A673 (cell line): ENCODE data around the gene MKS1. TPM values are rescaled to one million over a fixed set of nuclear protein-coding genes. Genes with fewer than 3 reads are reported as not detected.

Experiments
- BruUV-seq: library from RNA; stranded (reverse); fragments of 400-500 nt; replicated peaks from 2 replicates; lab custom pipeline; 2021; lab: Mats Ljungman, UMichigan
- CTCF ChIA-PET: fragments of 300-600 bp; sonication (Branson Sonifier 250); formaldehyde crosslinking; loops from one replicate; lab custom pipeline; 2022; ENCODE audit warnings: antibody characterized with exemption; lab: Charles Lee
- POLR2A ChIA-PET: fragments of 300-600 bp; sonication (Branson Sonifier 250); formaldehyde crosslinking; loops from one replicate; lab custom pipeline; 2022; ENCODE audit warnings: antibody characterized with exemption; ENCODE audit not compliant: low non-redundant PET; lab: Charles Lee
- DNase-seq: peaks from one replicate; pipeline ENCODE4 v3.0.0-alpha.2; 2015; ENCODE audit warnings: low spot score
- H3K27ac ChIP-seq: fragments of 200-600 bp; sonication (generic); 2 replicates; pipeline ENCODE4 v1.5.1; 2016; ENCODE audit warnings: mixed run types, low read depth, mild to moderate bottlenecking, mixed read lengths, antibody characterized with exemption, low read length; ENCODE audit not compliant: poor library complexity, severe bottlenecking
- H3K27me3 ChIP-seq: fragments of 200-600 bp; sonication (generic); replicated peaks from 2 replicates; pipeline ENCODE4 v1.6.1; 2017; ENCODE audit warnings: mixed run types, low read depth, mild to moderate bottlenecking, mixed read lengths, antibody characterized with exemption, low read length; ENCODE audit not compliant: insufficient read depth, poor library complexity
- H3K36me3 ChIP-seq: fragments of 200-600 bp; sonication (generic); 2 replicates; pipeline ENCODE4 v1.6.1; 2016; ENCODE audit warnings: mixed run types, mild to moderate bottlenecking, mixed read lengths, antibody characterized with exemption, low read length; ENCODE audit not compliant: insufficient read depth, poor library complexity, severe bottlenecking
- H3K4me1 ChIP-seq: fragments of 200-600 bp; sonication (generic); 2 replicates; pipeline ENCODE4 v1.6.1; 2017; ENCODE audit warnings: mixed run types, mild to moderate bottlenecking, mixed read lengths, antibody characterized with exemption, low read length; ENCODE audit not compliant: insufficient read depth, poor library complexity, severe bottlenecking
- H3K4me3 ChIP-seq: fragments of 200-600 bp; sonication (generic); 2 replicates; pipeline ENCODE4 v1.5.1; 2016; ENCODE audit warnings: low read depth, mixed run types, mild to moderate bottlenecking, mixed read lengths, low read length; ENCODE audit not compliant: poor library complexity, severe bottlenecking
- H3K9me3 ChIP-seq: fragments of 200-600 bp; sonication (generic); 2 replicates; pipeline ENCODE4 v1.6.1; 2016; ENCODE audit warnings: mixed run types, low read depth, mild to moderate bottlenecking, mixed read lengths, antibody characterized with exemption, low read length; ENCODE audit not compliant: poor library complexity, severe bottlenecking
- EZH2 ChIP-seq: fragments of 200-600 bp; sonication (generic); IDR thresholded peaks from 2 replicates; pipeline ENCODE4 v1.6.1; 2017; ENCODE audit warnings: borderline replicate concordance, low read depth, mild to moderate bottlenecking, mixed read lengths, antibody characterized with exemption, low read length; ENCODE audit not compliant: poor library complexity, severe bottlenecking
- intact Hi-C: fragments of 100-400 bp; cut with micrococcal nuclease; formaldehyde crosslinking; loops from one replicate; pipeline ENCODE4 v1.10.0; 2022; ENCODE audit not compliant: unreplicated experiment
- total RNA-seq: library from RNA; stranded (reverse); gene quantifications from 2 replicates; pipeline ENCODE4 v1.2.3, GENCODE V29; 2021
- TF ChIP-seq, protein P1 (sequence below): fragments of 300-800, 200-600 bp; sonication (generic); conservative IDR thresholded peaks from 2 replicates; pipeline ENCODE4 v1.5.1; 2017; ENCODE audit warnings: low read depth, mild to moderate bottlenecking, antibody characterized with exemption, low read length, moderate library complexity, mixed read lengths

Gene MKS1
- total RNA-seq, 1 experiment from 2014 or later: 28.1 TPM

DNA sequence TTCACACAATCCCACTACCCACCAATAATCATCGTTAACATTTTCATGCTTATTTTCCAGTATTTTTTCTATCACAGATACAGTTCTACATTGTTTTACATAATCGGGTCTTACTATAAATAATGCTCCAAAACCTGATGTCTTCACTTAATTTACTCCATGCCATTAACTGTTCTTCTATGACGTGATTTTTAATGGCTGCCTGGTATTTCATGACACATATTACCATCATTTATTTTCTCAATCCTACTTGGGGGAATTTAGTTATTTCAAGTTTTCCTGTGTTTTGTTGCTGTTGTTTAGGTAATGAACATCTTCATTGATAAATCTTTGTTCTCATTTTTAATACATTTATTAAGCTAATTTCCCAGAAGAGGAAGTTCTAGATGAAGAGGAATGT lies 34.0 kb upstream of the MKS1 start:
- no TSS peak for BruUV-seq
- TF ChIP-seq, protein P1, sequence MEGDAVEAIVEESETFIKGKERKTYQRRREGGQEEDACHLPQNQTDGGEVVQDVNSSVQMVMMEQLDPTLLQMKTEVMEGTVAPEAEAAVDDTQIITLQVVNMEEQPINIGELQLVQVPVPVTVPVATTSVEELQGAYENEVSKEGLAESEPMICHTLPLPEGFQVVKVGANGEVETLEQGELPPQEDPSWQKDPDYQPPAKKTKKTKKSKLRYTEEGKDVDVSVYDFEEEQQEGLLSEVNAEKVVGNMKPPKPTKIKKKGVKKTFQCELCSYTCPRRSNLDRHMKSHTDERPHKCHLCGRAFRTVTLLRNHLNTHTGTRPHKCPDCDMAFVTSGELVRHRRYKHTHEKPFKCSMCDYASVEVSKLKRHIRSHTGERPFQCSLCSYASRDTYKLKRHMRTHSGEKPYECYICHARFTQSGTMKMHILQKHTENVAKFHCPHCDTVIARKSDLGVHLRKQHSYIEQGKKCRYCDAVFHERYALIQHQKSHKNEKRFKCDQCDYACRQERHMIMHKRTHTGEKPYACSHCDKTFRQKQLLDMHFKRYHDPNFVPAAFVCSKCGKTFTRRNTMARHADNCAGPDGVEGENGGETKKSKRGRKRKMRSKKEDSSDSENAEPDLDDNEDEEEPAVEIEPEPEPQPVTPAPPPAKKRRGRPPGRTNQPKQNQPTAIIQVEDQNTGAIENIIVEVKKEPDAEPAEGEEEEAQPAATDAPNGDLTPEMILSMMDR: no peak
- no peak for TF ChIP-seq EZH2
- ChIA-PET CTCF (no interaction called here), POLR2A (no interaction called here)
- H3K27me3 ChIP-seq: peaks cover 37% of the 10 kb centered on the region
- H3K9me3 ChIP-seq: no peaks in the 10 kb centered on the region
- intact Hi-C loops: no loop called here
- H3K27ac ChIP-seq: no peak overlapping the region
- no peak for DNase-seq
- H3K4me1 ChIP-seq: peaks cover 8% of the 10 kb centered on the region
- no peak overlapping the region for H3K4me3 ChIP-seq
- no peaks in the 10 kb centered on the region for H3K36me3 ChIP-seq

- peaks cover 29% of the 10 kb centered on the region for H3K27me3 ChIP-seq
- no peak for DNase-seq
- H3K27ac ChIP-seq: no peak overlapping the region
- POLR2A ChIA-PET: no interaction called here
- H3K36me3 ChIP-seq: no peaks in the 10 kb centered on the region
- TF ChIP-seq, protein P1: no peak
- TF ChIP-seq EZH2: no peak
- intact Hi-C loops: no loop called here
- H3K9me3 ChIP-seq: no peaks in the 10 kb centered on the region
- no peak overlapping the region for H3K4me3 ChIP-seq
- CTCF ChIA-PET: no interaction called here
- BruUV-seq: no TSS peak
- peaks cover 8% of the 10 kb centered on the region for H3K4me1 ChIP-seq
Measured at GRCh38 chr17:58252141-58252540, 33.1 kb upstream of the MKS1 start.

GRCh38 chr17:58250344-58251011 lies 31.4 kb upstream of the MKS1 start:
- H3K27me3 ChIP-seq: peaks cover 24% of the 10 kb centered on the region

More at GRCh38 chr17:58250344-58251011, 31.4 kb upstream of the MKS1 start:
- H3K4me1 ChIP-seq: peaks cover 8% of the 10 kb centered on the region
- no peaks in the 10 kb centered on the region for H3K36me3 ChIP-seq
- ChIA-PET CTCF (interaction anchor here (0.6 to 1.8 kb wide), 7 partner anchors 8 to 198 kb away, joined by 3 to 8 read pairs (median 4); partner anchors contain the start of gene SUPT4H1), POLR2A (interaction anchor here (0.6 kb wide), 2 partner anchors 20 to 389 kb away, joined by 4 to 15 read pairs; no protein-coding TSS in a partner anchor)
- H3K4me3 ChIP-seq: no peak overlapping the region
- TF ChIP-seq, protein P1: no peak
- no peak for TF ChIP-seq EZH2
- DNase-seq: no peak
- no TSS peak for BruUV-seq
- intact Hi-C loops: no loop called here
- H3K9me3 ChIP-seq: no peaks in the 10 kb centered on the region
- no peak overlapping the region for H3K27ac ChIP-seq
